CD4-positive, alpha-beta T cell treated with Interleukin-4 for 4 hours (primary cell): Measurements from ENCODE around the gene DMAC2L.
"Not testable (repeated sequence)": the region's sequence is repeated elsewhere in the genome, so short reads cannot be mapped to it uniquely, and the experiment has no call there.

Source experiments
- DNase-seq: peaks from one replicate; pipeline ENCODE4 v3.0.0-alpha.2; 2020

DMAC2L gene

GRCh38 chr14:50333014-50333509 lies 20.9 kb downstream of the DMAC2L start:
- DNase-seq, result no peak

- no peak for DNase-seq
Observed at GRCh38 chr14:50334211-50334610, 22.1 kb downstream of the DMAC2L start.

GRCh38 chr14:50335389-50335788 lies 23.3 kb downstream of the DMAC2L start:
- DNase-seq, result no peak

- DNase-seq, result no peak
Observed at GRCh38 chr14:50335989-50336824, 24.1 kb downstream of the DMAC2L start.

GRCh38 chr14:50338587-50338986 lies 26.5 kb downstream of the DMAC2L start:
- no peak for DNase-seq

GRCh38 chr14:50339178-50339804 lies 27.2 kb downstream of the DMAC2L start:
- DNase-seq, result no peak

GRCh38 chr14:50340045-50340444 lies 27.9 kb downstream of the DMAC2L start:
- no peak for DNase-seq

- no peak for DNase-seq
Observed at GRCh38 chr14:50340963-50341362, 28.8 kb downstream of the DMAC2L start.

- peak; percentile 30 for DNase-seq
Observed at GRCh38 chr14:50342221-50343078, 30.3 kb downstream of the DMAC2L start.

GRCh38 chr14:50343434-50343833 lies 31.3 kb downstream of the DMAC2L start:
- DNase-seq, result no peak

GRCh38 chr14:50344116-50344775 lies 32.1 kb downstream of the DMAC2L start:
- peak; percentile 78 for DNase-seq

- DNase-seq, result no peak
Observed at GRCh38 chr14:50344876-50345563, 32.9 kb downstream of the DMAC2L start.

GRCh38 chr14:50345846-50346422 lies 33.8 kb downstream of the DMAC2L start:
- no peak for DNase-seq

GRCh38 chr14:50347521-50347920 lies 35.4 kb downstream of the DMAC2L start:
- DNase-seq, result no peak

GRCh38 chr14:50348933-50349332 lies 36.8 kb downstream of the DMAC2L start:
- DNase-seq, result no peak

GRCh38 chr14:50350975-50351374 lies 38.9 kb downstream of the DMAC2L start:
- no peak for DNase-seq

- no peak for DNase-seq
Observed at GRCh38 chr14:50352584-50352983, 40.5 kb downstream of the DMAC2L start.

GRCh38 chr14:50353126-50353525 lies 41.0 kb downstream of the DMAC2L start:
- DNase-seq, result no peak

GRCh38 chr14:50354527-50354926 lies 42.4 kb downstream of the DMAC2L start:
- no peak for DNase-seq

GRCh38 chr14:50355692-50356091 lies 43.6 kb downstream of the DMAC2L start:
- DNase-seq, result no peak

GRCh38 chr14:50356283-50356682 lies 44.2 kb downstream of the DMAC2L start:
- DNase-seq, result not testable (repeated sequence)

- no peak for DNase-seq
Observed at GRCh38 chr14:50357124-50357523, 45.0 kb downstream of the DMAC2L start.
